Thoracic aorta (tissue), 2 donors: ENCODE measurements around the gene DNAH12. TPM values are rescaled to one million over a fixed set of nuclear protein-coding genes. Genes with fewer than 3 reads are reported as not detected.

Experiments
- ATAC-seq: fragments of 150-250 bp; one replicate; pipeline ENCODE4 v1.8.0; 2017; ENCODE audit warnings: low read depth; ENCODE audit not compliant: insufficient number of reproducible peaks, low FRiP score
- DNase-seq: peaks from one replicate; pipeline ENCODE4 v3.0.0-alpha.2; 2020; ENCODE audit warnings: low spot score
- H3K27ac ChIP-seq, 2 donors: fragments of 200-600 bp; sonication (generic); 1 replicate in 1 of 2; 2 replicates in 1 of 2; pipeline ENCODE4 v1.5.1; 2016; ENCODE audit warnings: mild to moderate bottlenecking in 2 of 2, moderate library complexity in 2 of 2
- H3K27me3 ChIP-seq: fragments of 200-600 bp; sonication (generic); replicated peaks from 2 replicates; pipeline ENCODE4 v1.6.0; 2016; ENCODE audit warnings: mild to moderate bottlenecking; ENCODE audit not compliant: insufficient read depth
- H3K36me3 ChIP-seq: fragments of 200-600 bp; sonication (generic); one replicate; pipeline ENCODE4 v1.5.1; 2016
- H3K4me1 ChIP-seq, 2 donors: fragments of 200-600 bp; sonication (generic); 1 replicate in 1 of 2; 2 replicates in 1 of 2; pipeline versions ENCODE4 v1.5.1 to v1.6.0; 2016; ENCODE audit warnings: low read depth in 2 of 2, mild to moderate bottlenecking in 1 of 2; ENCODE audit not compliant: control insufficient read depth in 1 of 2
- H3K4me3 ChIP-seq: fragments of 200-600 bp; sonication (generic); 2 replicates; pipeline ENCODE4 v1.5.1; 2016; ENCODE audit warnings: mild to moderate bottlenecking
- H3K9me3 ChIP-seq: fragments of 200-600 bp; sonication (generic); 2 replicates; pipeline ENCODE4 v1.5.1; 2016
- CTCF ChIP-seq: fragments of 200-600 bp; sonication (generic); IDR thresholded peaks from one replicate; pipeline ENCODE4 v1.5.1; 2019; ENCODE audit warnings: antibody characterized with exemption
- total RNA-seq, 2 donors: library from RNA; depleted of rRNA; stranded (reverse); fragments of >200 nt; gene quantifications; one replicate each; pipeline versions ENCODE4 v1.1.0 to v1.2.3, GENCODE V29; 2016

DNAH12 gene
- total RNA-seq, 2 donors from 2014 or later, result 0.14 to 0.95 TPM

GRCh38 chr3:57583544-57583943, 39.4 kb upstream of the DNAH12 start:
- H3K9me3 ChIP-seq, result no peaks in the 10 kb centered on the region
- peaks cover 27 to 33% of the 10 kb centered on the region in 2 donors for H3K4me1 ChIP-seq

GRCh38 chr3:57582474-57583168, 38.5 kb upstream of the DNAH12 start:
- Histone ChIP-seq H3K4me3 (no peak overlapping the region), H3K27me3 (no peaks in the 10 kb centered on the region), H3K9me3 (no peaks in the 10 kb centered on the region), H3K36me3 (peaks cover 27% of the 10 kb centered on the region), H3K27ac (no peak overlapping the region), H3K4me1 (peaks cover 24 to 29% of the 10 kb centered on the region in 2 donors)
- DNase-seq (no peak), ATAC-seq (no peak)
- no peak for TF ChIP-seq CTCF

More at GRCh38 chr3:57583544-57583943, 39.4 kb upstream of the DNAH12 start:
- ATAC-seq (no peak), DNase-seq (no peak)
- peaks cover 26% of the 10 kb centered on the region for H3K36me3 ChIP-seq
- no peak overlapping the region for H3K27ac ChIP-seq
- H3K27me3 ChIP-seq, result no peaks in the 10 kb centered on the region
- no peak overlapping the region for H3K4me3 ChIP-seq
- TF ChIP-seq CTCF, result no peak

- H3K36me3 ChIP-seq, result peaks cover 47% of the 10 kb centered on the region
- DNase-seq, result no peak
- H3K27ac ChIP-seq, result no peak overlapping the region
- peaks cover 8 to 21% of the 10 kb centered on the region in 2 donors for H3K4me1 ChIP-seq
- no peaks in the 10 kb centered on the region for H3K27me3 ChIP-seq
- no peaks in the 10 kb centered on the region for H3K9me3 ChIP-seq
- ATAC-seq, result no peak
- H3K4me3 ChIP-seq, result no peak overlapping the region
- TF ChIP-seq CTCF, result no peak
Measured at GRCh38 chr3:57577801-57578200, 33.7 kb upstream of the DNAH12 start.

- Histone ChIP-seq H3K9me3 (no peaks in the 10 kb centered on the region), H3K27ac (peak overlapping the region in 1 of 2 donors; percentile 47), H3K36me3 (peaks cover 48% of the 10 kb centered on the region), H3K4me3 (no peak overlapping the region), H3K4me1 (peaks cover 8 to 19% of the 10 kb centered on the region in 2 donors), H3K27me3 (no peaks in the 10 kb centered on the region)
- TF ChIP-seq CTCF, result no peak
- DNase-seq (no peak), ATAC-seq (no peak)
Measured at GRCh38 chr3:57575966-57576626, 32.0 kb upstream of the DNAH12 start.

GRCh38 chr3:57572096-57572495, 28.0 kb upstream of the DNAH12 start:
- H3K4me3 ChIP-seq, result no peak overlapping the region
- H3K27ac ChIP-seq, result no peak overlapping the region
- no peak for DNase-seq
- TF ChIP-seq CTCF, result no peak
- no peaks in the 10 kb centered on the region for H3K9me3 ChIP-seq
- peaks cover 34% of the 10 kb centered on the region for H3K36me3 ChIP-seq
- no peaks in the 10 kb centered on the region for H3K27me3 ChIP-seq
- peaks cover 7 to 14% of the 10 kb centered on the region in 2 donors for H3K4me1 ChIP-seq
- ATAC-seq, result no peak
